Activated naive CD8-positive, alpha-beta T cell (primary cell): Measurements from ENCODE around the gene PRKCZ.

Source experiments
- H3K27ac Mint-ChIP-seq: one replicate; pipeline ENCODE4 v1.8.0; 2021; ENCODE audit warnings: mixed read lengths
- H3K27me3 Mint-ChIP-seq: one replicate; pipeline ENCODE4 v1.8.0; 2021; ENCODE audit warnings: mixed read lengths
- H3K36me3 Mint-ChIP-seq: one replicate; pipeline ENCODE4 v1.8.0; 2021; ENCODE audit warnings: mixed read lengths
- H3K4me1 Mint-ChIP-seq: one replicate; pipeline ENCODE4 v1.8.0; 2021; ENCODE audit warnings: low read depth, mixed read lengths
- H3K4me3 Mint-ChIP-seq: one replicate; pipeline ENCODE4 v1.8.0; 2021; ENCODE audit warnings: mild to moderate bottlenecking, mixed read lengths
- H3K9me3 Mint-ChIP-seq: one replicate; pipeline ENCODE4 v1.8.0; 2021; ENCODE audit warnings: low read depth, mixed read lengths

PRKCZ gene

GRCh38 chr1:2101946-2102345 lies 51.7 kb downstream of the PRKCZ start:
- H3K4me1 Mint-ChIP-seq = no peaks in the 10 kb centered on the region
- H3K36me3 Mint-ChIP-seq = peaks cover 7% of the 10 kb centered on the region
- no peaks in the 10 kb centered on the region for H3K27me3 Mint-ChIP-seq
- peaks cover 4% of the 10 kb centered on the region for H3K9me3 Mint-ChIP-seq
- no peak overlapping the region for H3K27ac Mint-ChIP-seq
- no peak overlapping the region for H3K4me3 Mint-ChIP-seq

- no peak overlapping the region for H3K27ac Mint-ChIP-seq
- H3K27me3 Mint-ChIP-seq = no peaks in the 10 kb centered on the region
- peaks cover 5% of the 10 kb centered on the region for H3K36me3 Mint-ChIP-seq
- no peak overlapping the region for H3K4me3 Mint-ChIP-seq
- H3K9me3 Mint-ChIP-seq = peaks cover 3% of the 10 kb centered on the region
- no peaks in the 10 kb centered on the region for H3K4me1 Mint-ChIP-seq
These were observed 52.5 kb downstream of the PRKCZ start for GRCh38 chr1:2102753-2103152.

GRCh38 chr1:2103266-2103900 lies 53.2 kb downstream of the PRKCZ start:
- Mint-ChIP-seq H3K4me1 (no peaks in the 10 kb centered on the region), H3K27ac (no peak overlapping the region), H3K36me3 (peaks cover under 1% of the 10 kb centered on the region), H3K4me3 (no peak overlapping the region), H3K9me3 (no peaks in the 10 kb centered on the region), H3K27me3 (no peaks in the 10 kb centered on the region)

GRCh38 chr1:2103901-2104590 lies 53.8 kb downstream of the PRKCZ start:
- Mint-ChIP-seq H3K9me3 (no peaks in the 10 kb centered on the region), H3K27me3 (no peaks in the 10 kb centered on the region), H3K4me1 (no peaks in the 10 kb centered on the region), H3K27ac (no peak overlapping the region), H3K36me3 (no peaks in the 10 kb centered on the region), H3K4me3 (no peak overlapping the region)

GRCh38 chr1:2104621-2105427 lies 54.6 kb downstream of the PRKCZ start:
- Mint-ChIP-seq H3K9me3 (no peaks in the 10 kb centered on the region), H3K4me3 (no peak overlapping the region), H3K27me3 (no peaks in the 10 kb centered on the region), H3K36me3 (no peaks in the 10 kb centered on the region), H3K4me1 (no peaks in the 10 kb centered on the region), H3K27ac (no peak overlapping the region)

GRCh38 chr1:2105781-2106524 lies 55.7 kb downstream of the PRKCZ start:
- H3K9me3 Mint-ChIP-seq = no peaks in the 10 kb centered on the region

GRCh38 chr1:2106659-2107405 lies 56.6 kb downstream of the PRKCZ start:
- Mint-ChIP-seq H3K4me3 (no peak overlapping the region), H3K27ac (no peak overlapping the region)

More at GRCh38 chr1:2105781-2106524, 55.7 kb downstream of the PRKCZ start:
- Mint-ChIP-seq H3K4me1 (no peaks in the 10 kb centered on the region), H3K36me3 (no peaks in the 10 kb centered on the region), H3K27me3 (no peaks in the 10 kb centered on the region), H3K4me3 (no peak overlapping the region), H3K27ac (no peak overlapping the region)

GRCh38 chr1:2107586-2108212 lies 57.5 kb downstream of the PRKCZ start:
- Mint-ChIP-seq H3K4me3 (no peak overlapping the region), H3K27ac (no peak overlapping the region), H3K36me3 (no peaks in the 10 kb centered on the region), H3K27me3 (no peaks in the 10 kb centered on the region), H3K4me1 (no peaks in the 10 kb centered on the region), H3K9me3 (no peaks in the 10 kb centered on the region)

More at GRCh38 chr1:2106659-2107405, 56.6 kb downstream of the PRKCZ start:
- Mint-ChIP-seq H3K36me3 (no peaks in the 10 kb centered on the region), H3K27me3 (no peaks in the 10 kb centered on the region), H3K4me1 (no peaks in the 10 kb centered on the region), H3K9me3 (no peaks in the 10 kb centered on the region)

GRCh38 chr1:2108213-2108876 lies 58.1 kb downstream of the PRKCZ start:
- H3K4me3 Mint-ChIP-seq = no peak overlapping the region
- H3K27me3 Mint-ChIP-seq = no peaks in the 10 kb centered on the region
- no peaks in the 10 kb centered on the region for H3K9me3 Mint-ChIP-seq
- H3K4me1 Mint-ChIP-seq = no peaks in the 10 kb centered on the region
- H3K36me3 Mint-ChIP-seq = no peaks in the 10 kb centered on the region
- H3K27ac Mint-ChIP-seq = no peak overlapping the region

- Mint-ChIP-seq H3K36me3 (no peaks in the 10 kb centered on the region), H3K9me3 (no peaks in the 10 kb centered on the region), H3K27me3 (no peaks in the 10 kb centered on the region), H3K27ac (no peak overlapping the region), H3K4me1 (no peaks in the 10 kb centered on the region), H3K4me3 (no peak overlapping the region)
These were observed 58.8 kb downstream of the PRKCZ start for GRCh38 chr1:2108877-2109580.

GRCh38 chr1:2109581-2110021 lies 59.4 kb downstream of the PRKCZ start:
- H3K27me3 Mint-ChIP-seq = no peaks in the 10 kb centered on the region
- H3K4me3 Mint-ChIP-seq = no peak overlapping the region
- H3K27ac Mint-ChIP-seq = no peak overlapping the region
- H3K4me1 Mint-ChIP-seq = no peaks in the 10 kb centered on the region
- no peaks in the 10 kb centered on the region for H3K9me3 Mint-ChIP-seq
- no peaks in the 10 kb centered on the region for H3K36me3 Mint-ChIP-seq

- H3K4me1 Mint-ChIP-seq = peaks cover 2% of the 10 kb centered on the region
- no peak overlapping the region for H3K4me3 Mint-ChIP-seq
- no peaks in the 10 kb centered on the region for H3K9me3 Mint-ChIP-seq
- no peaks in the 10 kb centered on the region for H3K27me3 Mint-ChIP-seq
- H3K36me3 Mint-ChIP-seq = no peaks in the 10 kb centered on the region
- no peak overlapping the region for H3K27ac Mint-ChIP-seq
These were observed 60.1 kb downstream of the PRKCZ start for GRCh38 chr1:2110191-2110737.
